Thoracic aorta (tissue), 2 donors: ENCODE results near the gene SLC5A10. TPM values are rescaled to one million over a fixed set of nuclear protein-coding genes. Genes with fewer than 3 reads are reported as not detected.

Experiments used
- ATAC-seq: fragments of 150-250 bp; one replicate; pipeline ENCODE4 v1.8.0; 2017; ENCODE audit warnings: low read depth; ENCODE audit not compliant: insufficient number of reproducible peaks, low FRiP score
- DNase-seq: peaks from one replicate; pipeline ENCODE4 v3.0.0-alpha.2; 2020; ENCODE audit warnings: low spot score
- H3K27ac ChIP-seq, 2 donors: fragments of 200-600 bp; sonication (generic); 1 replicate in 1 of 2; 2 replicates in 1 of 2; pipeline ENCODE4 v1.5.1; 2016; ENCODE audit warnings: mild to moderate bottlenecking in 2 of 2, moderate library complexity in 2 of 2
- H3K27me3 ChIP-seq: fragments of 200-600 bp; sonication (generic); replicated peaks from 2 replicates; pipeline ENCODE4 v1.6.0; 2016; ENCODE audit warnings: mild to moderate bottlenecking; ENCODE audit not compliant: insufficient read depth
- H3K36me3 ChIP-seq: fragments of 200-600 bp; sonication (generic); one replicate; pipeline ENCODE4 v1.5.1; 2016
- H3K4me1 ChIP-seq, 2 donors: fragments of 200-600 bp; sonication (generic); 1 replicate in 1 of 2; 2 replicates in 1 of 2; pipeline versions ENCODE4 v1.5.1 to v1.6.0; 2016; ENCODE audit warnings: low read depth in 2 of 2, mild to moderate bottlenecking in 1 of 2; ENCODE audit not compliant: control insufficient read depth in 1 of 2
- H3K4me3 ChIP-seq: fragments of 200-600 bp; sonication (generic); 2 replicates; pipeline ENCODE4 v1.5.1; 2016; ENCODE audit warnings: mild to moderate bottlenecking
- H3K9me3 ChIP-seq: fragments of 200-600 bp; sonication (generic); 2 replicates; pipeline ENCODE4 v1.5.1; 2016
- CTCF ChIP-seq: fragments of 200-600 bp; sonication (generic); IDR thresholded peaks from one replicate; pipeline ENCODE4 v1.5.1; 2019; ENCODE audit warnings: antibody characterized with exemption
- total RNA-seq, 2 donors: library from RNA; depleted of rRNA; stranded (reverse); fragments of >200 nt; gene quantifications; one replicate each; pipeline versions ENCODE4 v1.1.0 to v1.2.3, GENCODE V29; 2016

Gene SLC5A10
- total RNA-seq, 2 donors from 2014 or later = not detected

- ATAC-seq (no peak), DNase-seq (no peak)
- no peak for TF ChIP-seq CTCF
- Histone ChIP-seq H3K9me3 (no peaks in the 10 kb centered on the region), H3K36me3 (no peaks in the 10 kb centered on the region), H3K4me1 (peaks cover 0 to 2% of the 10 kb centered on the region in 2 donors), H3K4me3 (no peak overlapping the region), H3K27ac (no peak overlapping the region), H3K27me3 (no peaks in the 10 kb centered on the region)
Measured at GRCh38 chr17:18961634-18962493, 9.9 kb downstream of the SLC5A10 start.

GRCh38 chr17:18962494-18962815 is 10.5 kb downstream of the SLC5A10 start:
- DNase-seq (no peak), ATAC-seq (no peak)
- no peaks in the 10 kb centered on the region for H3K9me3 ChIP-seq
- no peak for TF ChIP-seq CTCF
- H3K27me3 ChIP-seq = no peaks in the 10 kb centered on the region
- H3K4me1 ChIP-seq = peaks cover 2 to 8% of the 10 kb centered on the region in 2 donors
- no peak overlapping the region for H3K4me3 ChIP-seq
- no peak overlapping the region for H3K27ac ChIP-seq
- no peaks in the 10 kb centered on the region for H3K36me3 ChIP-seq

- Histone ChIP-seq H3K4me3 (no peak overlapping the region), H3K4me1 (peaks cover 2 to 11% of the 10 kb centered on the region in 2 donors), H3K27me3 (no peaks in the 10 kb centered on the region), H3K27ac (no peak overlapping the region), H3K9me3 (no peaks in the 10 kb centered on the region), H3K36me3 (no peaks in the 10 kb centered on the region)
- no peak for TF ChIP-seq CTCF
- ATAC-seq (no peak), DNase-seq (no peak)
Measured at GRCh38 chr17:18963126-18964017, 11.4 kb downstream of the SLC5A10 start.

- Histone ChIP-seq H3K9me3 (no peaks in the 10 kb centered on the region), H3K4me3 (no peak overlapping the region), H3K36me3 (no peaks in the 10 kb centered on the region), H3K4me1 (peaks cover 2 to 11% of the 10 kb centered on the region in 2 donors), H3K27me3 (no peaks in the 10 kb centered on the region), H3K27ac (no peak overlapping the region)
- no peak for DNase-seq
- no peak for TF ChIP-seq CTCF
- no peak for ATAC-seq
Measured at GRCh38 chr17:18964018-18964351, 12.0 kb downstream of the SLC5A10 start.

- ATAC-seq = no peak
- no peaks in the 10 kb centered on the region for H3K27me3 ChIP-seq
- TF ChIP-seq CTCF = no peak
Measured at GRCh38 chr17:18964550-18964949, 12.6 kb downstream of the SLC5A10 start.

More at GRCh38 chr17:18964550-18964949, 12.6 kb downstream of the SLC5A10 start:
- H3K9me3 ChIP-seq = no peaks in the 10 kb centered on the region
- DNase-seq = no peak
- H3K36me3 ChIP-seq = no peaks in the 10 kb centered on the region
- peaks cover 2 to 11% of the 10 kb centered on the region in 2 donors for H3K4me1 ChIP-seq
- no peak overlapping the region for H3K4me3 ChIP-seq
- H3K27ac ChIP-seq = no peak overlapping the region
